A673 (cell line): ENCODE measurements around the gene MED22.

ENCODE experiments used
- EZH2 ChIP-seq: fragments of 200-600 bp; sonication (generic); IDR thresholded peaks from 2 replicates; pipeline ENCODE4 v1.6.1; 2017; ENCODE audit warnings: borderline replicate concordance, low read depth, mild to moderate bottlenecking, mixed read lengths, antibody characterized with exemption, low read length; ENCODE audit not compliant: poor library complexity, severe bottlenecking
- TF ChIP-seq, protein P1 (sequence below): fragments of 300-800, 200-600 bp; sonication (generic); conservative IDR thresholded peaks from 2 replicates; pipeline ENCODE4 v1.5.1; 2017; ENCODE audit warnings: low read depth, mild to moderate bottlenecking, antibody characterized with exemption, low read length, moderate library complexity, mixed read lengths

GRCh38 chr9:133371261-133371711 is 23.4 kb upstream of the MED22 start:
- TF ChIP-seq, protein P1, sequence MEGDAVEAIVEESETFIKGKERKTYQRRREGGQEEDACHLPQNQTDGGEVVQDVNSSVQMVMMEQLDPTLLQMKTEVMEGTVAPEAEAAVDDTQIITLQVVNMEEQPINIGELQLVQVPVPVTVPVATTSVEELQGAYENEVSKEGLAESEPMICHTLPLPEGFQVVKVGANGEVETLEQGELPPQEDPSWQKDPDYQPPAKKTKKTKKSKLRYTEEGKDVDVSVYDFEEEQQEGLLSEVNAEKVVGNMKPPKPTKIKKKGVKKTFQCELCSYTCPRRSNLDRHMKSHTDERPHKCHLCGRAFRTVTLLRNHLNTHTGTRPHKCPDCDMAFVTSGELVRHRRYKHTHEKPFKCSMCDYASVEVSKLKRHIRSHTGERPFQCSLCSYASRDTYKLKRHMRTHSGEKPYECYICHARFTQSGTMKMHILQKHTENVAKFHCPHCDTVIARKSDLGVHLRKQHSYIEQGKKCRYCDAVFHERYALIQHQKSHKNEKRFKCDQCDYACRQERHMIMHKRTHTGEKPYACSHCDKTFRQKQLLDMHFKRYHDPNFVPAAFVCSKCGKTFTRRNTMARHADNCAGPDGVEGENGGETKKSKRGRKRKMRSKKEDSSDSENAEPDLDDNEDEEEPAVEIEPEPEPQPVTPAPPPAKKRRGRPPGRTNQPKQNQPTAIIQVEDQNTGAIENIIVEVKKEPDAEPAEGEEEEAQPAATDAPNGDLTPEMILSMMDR = no peak
- TF ChIP-seq EZH2 = no peak
